Stimulated activated naive B cell treated with anti-CD40 and anti-IgM and Interleukin-4, amounts not matched to agents 10 μg/mL and 1 μg/mL and 100 μg/mL, for 72 hours (primary cell): ENCODE measurements around the gene LRRC3.

Source experiments
- ATAC-seq, 2 donors: fragments of 150-1000 bp; cut with Tn5 transposase; replicated peaks; 2 replicates each; pipeline ENCODE4 v1.10.0; 2021; ENCODE audit warnings: moderate library complexity in 1 of 2
- DNase-seq: peaks from one replicate; pipeline ENCODE4 v3.0.0; 2021
- H3K27ac Mint-ChIP-seq: one replicate; pipeline ENCODE4 v1.8.0; 2022; ENCODE audit warnings: mild to moderate bottlenecking, mixed read lengths
- H3K27me3 Mint-ChIP-seq, 2 donors: one replicate each; pipeline ENCODE4 v1.8.0; 2022; ENCODE audit warnings: mixed read lengths in 2 of 2
- H3K36me3 Mint-ChIP-seq, 2 donors: one replicate each; pipeline ENCODE4 v1.8.0; 2022; ENCODE audit warnings: mixed read lengths in 2 of 2, mild to moderate bottlenecking in 1 of 2
- H3K4me1 Mint-ChIP-seq, 2 donors: one replicate each; pipeline ENCODE4 v1.8.0; 2022; ENCODE audit warnings: mixed read lengths in 2 of 2, mild to moderate bottlenecking in 1 of 2
- H3K4me3 Mint-ChIP-seq, 2 donors: one replicate each; pipeline ENCODE4 v1.8.0; 2022; ENCODE audit warnings: mild to moderate bottlenecking in 2 of 2, mixed read lengths in 2 of 2, moderate library complexity in 1 of 2
- H3K9me3 Mint-ChIP-seq, 2 donors: one replicate each; pipeline ENCODE4 v1.8.0; 2022; ENCODE audit warnings: mixed read lengths in 2 of 2, mild to moderate bottlenecking in 1 of 2

The LRRC3 gene

GRCh38 chr21:44419679-44420078 is 35.6 kb upstream of the LRRC3 start:
- peaks cover 5 to 8% of the 10 kb centered on the region in 2 donors for H3K36me3 Mint-ChIP-seq
- ATAC-seq: no peak
- peaks cover 7 to 14% of the 10 kb centered on the region in 2 donors for H3K4me1 Mint-ChIP-seq
- DNase-seq: no peak
- peaks cover 6 to 8% of the 10 kb centered on the region in 2 donors for H3K9me3 Mint-ChIP-seq
- H3K27ac Mint-ChIP-seq: no peak overlapping the region
- H3K4me3 Mint-ChIP-seq: no peak overlapping the region
- no peaks in the 10 kb centered on the region for H3K27me3 Mint-ChIP-seq

DNA sequence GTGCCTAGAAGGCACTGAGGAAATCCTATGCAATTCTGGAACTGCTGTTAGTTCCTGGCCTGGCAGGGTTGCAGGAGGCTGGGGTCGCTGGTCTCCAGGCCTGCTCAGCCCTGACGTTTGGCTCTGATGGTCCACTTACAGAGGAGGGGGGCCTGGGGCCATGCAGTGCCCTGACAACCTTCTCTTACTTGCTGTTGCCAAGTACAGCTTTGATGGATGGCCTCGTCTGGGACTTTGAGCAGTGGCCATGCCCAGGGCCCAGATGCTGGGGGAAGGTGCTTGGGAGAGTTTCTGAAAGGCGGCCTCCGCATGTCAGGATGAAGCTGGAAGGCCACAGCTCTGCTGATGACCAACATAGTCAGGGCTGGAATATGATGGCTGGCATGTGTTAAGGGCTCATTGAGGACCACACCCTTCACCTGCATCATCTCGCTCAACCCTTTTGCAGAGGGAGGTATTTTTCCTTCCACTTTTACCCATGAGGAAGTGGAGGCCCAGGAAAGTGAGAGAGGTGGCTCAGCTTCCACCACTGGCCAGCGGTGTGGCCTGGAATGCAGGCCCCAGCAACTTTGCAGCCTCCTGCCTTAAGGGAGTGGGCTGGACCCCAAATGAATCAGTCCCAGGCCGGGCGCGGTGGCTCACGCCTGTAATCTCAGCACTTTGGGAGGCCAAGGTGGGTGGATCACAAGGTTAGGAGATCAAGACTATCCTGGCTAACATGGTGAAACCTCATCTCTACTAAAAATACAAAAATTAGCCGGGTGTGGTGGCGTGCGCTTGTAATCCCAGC is 34.7 kb upstream of the LRRC3 start:
- Mint-ChIP-seq H3K27ac (no peak overlapping the region), H3K36me3 (peaks cover 5 to 8% of the 10 kb centered on the region in 2 donors), H3K9me3 (peaks cover 6 to 8% of the 10 kb centered on the region in 2 donors), H3K4me3 (no peak overlapping the region), H3K4me1 (peaks cover 7 to 16% of the 10 kb centered on the region in 2 donors), H3K27me3 (no peaks in the 10 kb centered on the region)
- DNase-seq (no peak), ATAC-seq (no peak)

- peaks cover 5 to 8% of the 10 kb centered on the region in 2 donors for H3K36me3 Mint-ChIP-seq
- H3K4me1 Mint-ChIP-seq: peaks cover 7 to 16% of the 10 kb centered on the region in 2 donors
- H3K27me3 Mint-ChIP-seq: no peaks in the 10 kb centered on the region
- DNase-seq: no peak
- H3K27ac Mint-ChIP-seq: no peak overlapping the region
- H3K9me3 Mint-ChIP-seq: peaks cover 6 to 8% of the 10 kb centered on the region in 2 donors
- no peak for ATAC-seq
- H3K4me3 Mint-ChIP-seq: no peak overlapping the region
Observed at GRCh38 chr21:44421901-44422840, 33.1 kb upstream of the LRRC3 start.

GRCh38 chr21:44423312-44423821 is 31.9 kb upstream of the LRRC3 start:
- Mint-ChIP-seq H3K36me3 (peaks cover 8 to 9% of the 10 kb centered on the region in 2 donors), H3K27me3 (no peaks in the 10 kb centered on the region), H3K9me3 (peaks cover 8 to 9% of the 10 kb centered on the region in 2 donors), H3K4me1 (peaks cover 9 to 21% of the 10 kb centered on the region in 2 donors), H3K27ac (peak overlapping the region; percentile 67), H3K4me3 (peak overlapping the region in 1 of 2 donors; percentile 25)
- ATAC-seq: peak; percentile 84
- peak; percentile 15 for DNase-seq

- Mint-ChIP-seq H3K4me1 (peaks cover 9 to 21% of the 10 kb centered on the region in 2 donors), H3K36me3 (peaks cover 8 to 9% of the 10 kb centered on the region in 2 donors), H3K27me3 (no peaks in the 10 kb centered on the region), H3K4me3 (no peak overlapping the region), H3K9me3 (peaks cover 8 to 11% of the 10 kb centered on the region in 2 donors), H3K27ac (no peak overlapping the region)
- no peak for DNase-seq
- ATAC-seq: no peak
Observed at GRCh38 chr21:44423941-44424607, 31.2 kb upstream of the LRRC3 start.

DNA sequence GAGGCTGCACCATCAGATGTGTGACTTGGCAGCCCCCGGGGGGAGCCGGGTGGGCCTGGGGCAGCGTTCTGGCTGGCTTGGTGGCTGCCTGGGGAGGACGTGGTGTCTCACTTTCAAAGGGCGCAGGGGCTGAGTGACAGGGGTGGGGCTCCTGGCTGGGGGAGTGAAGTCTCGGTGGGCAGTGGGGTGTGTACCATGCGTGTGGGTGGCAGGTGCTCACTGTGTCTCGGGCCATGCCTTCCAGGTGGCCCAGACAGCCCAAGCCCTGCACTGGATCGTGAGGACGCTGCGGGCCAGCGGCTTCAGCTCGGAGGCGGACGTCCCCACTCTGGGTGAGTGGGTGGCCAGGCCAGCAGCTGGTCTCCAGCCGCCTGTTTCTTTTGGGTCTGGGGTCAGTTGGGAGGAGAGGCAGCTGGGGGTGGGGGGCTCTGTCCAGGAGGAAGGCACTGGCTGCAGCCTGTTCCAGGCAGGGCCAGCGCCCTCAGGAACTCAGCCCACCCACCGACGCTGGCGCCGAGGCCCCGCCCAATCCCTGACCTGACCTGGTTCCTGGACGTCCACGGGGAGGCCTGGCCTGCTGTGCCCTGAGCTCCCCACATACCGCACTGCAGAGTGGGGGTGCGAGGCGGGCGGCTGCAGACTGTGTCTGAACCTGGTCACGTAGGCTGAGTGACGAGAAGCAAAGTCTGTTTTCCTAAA is 30.6 kb upstream of the LRRC3 start:
- peaks cover 5 to 6% of the 10 kb centered on the region in 2 donors for H3K9me3 Mint-ChIP-seq
- H3K27ac Mint-ChIP-seq: no peak overlapping the region
- H3K4me1 Mint-ChIP-seq: peaks cover 9 to 21% of the 10 kb centered on the region in 2 donors
- no peak for ATAC-seq
- H3K36me3 Mint-ChIP-seq: peaks cover 4 to 5% of the 10 kb centered on the region in 2 donors
- H3K27me3 Mint-ChIP-seq: no peaks in the 10 kb centered on the region
- no peak for DNase-seq
- H3K4me3 Mint-ChIP-seq: no peak overlapping the region

DNA sequence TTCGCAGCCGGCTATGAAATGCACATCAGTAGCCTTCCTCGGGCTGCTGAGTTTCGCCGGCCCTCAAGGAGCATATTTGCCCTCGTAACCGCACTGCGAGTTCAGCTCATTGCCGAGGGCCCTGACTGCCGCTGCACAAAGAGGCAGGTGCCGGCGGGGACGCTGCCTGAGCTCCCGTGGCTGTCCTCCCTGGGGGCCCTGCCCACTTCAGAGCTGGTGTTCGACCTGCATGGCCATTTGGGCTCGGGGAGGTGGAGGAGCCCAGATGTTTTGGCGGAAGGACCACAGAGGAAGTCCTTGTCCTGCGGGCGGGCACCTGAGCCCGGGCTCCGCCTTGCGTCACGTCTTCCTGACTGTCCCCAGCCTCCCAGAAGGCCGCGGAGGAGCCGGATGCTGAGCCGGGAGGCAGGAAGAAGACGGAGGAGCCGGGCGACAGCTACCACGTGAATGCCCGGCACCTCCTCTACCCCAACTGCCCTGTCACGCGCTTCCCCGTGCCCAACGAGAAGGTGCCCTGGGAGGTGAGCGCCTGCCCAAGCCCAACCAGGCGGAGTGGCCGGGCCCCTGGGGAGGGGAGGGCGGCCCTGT is 29.9 kb upstream of the LRRC3 start:
- Mint-ChIP-seq H3K36me3 (peaks cover 5 to 6% of the 10 kb centered on the region in 2 donors), H3K4me1 (peaks cover 9 to 21% of the 10 kb centered on the region in 2 donors), H3K9me3 (peaks cover 5 to 7% of the 10 kb centered on the region in 2 donors), H3K27me3 (no peaks in the 10 kb centered on the region), H3K27ac (no peak overlapping the region), H3K4me3 (peak overlapping the region in 1 of 2 donors; percentile 62)
- DNase-seq: no peak
- no peak for ATAC-seq

- Mint-ChIP-seq H3K9me3 (peaks cover 6 to 11% of the 10 kb centered on the region in 2 donors), H3K4me1 (peaks cover 9 to 21% of the 10 kb centered on the region in 2 donors), H3K27ac (no peak overlapping the region), H3K4me3 (peak overlapping the region in 1 of 2 donors; percentile 62), H3K27me3 (no peaks in the 10 kb centered on the region), H3K36me3 (peaks cover 6 to 9% of the 10 kb centered on the region in 2 donors)
- no peak for ATAC-seq
- DNase-seq: no peak
Observed at GRCh38 chr21:44425895-44426662, 29.2 kb upstream of the LRRC3 start.

GRCh38 chr21:44426663-44427191 is 28.6 kb upstream of the LRRC3 start:
- no peak for ATAC-seq
- H3K9me3 Mint-ChIP-seq: peaks cover 7 to 15% of the 10 kb centered on the region in 2 donors
- H3K36me3 Mint-ChIP-seq: peaks cover 7 to 13% of the 10 kb centered on the region in 2 donors

GRCh38 chr21:44427241-44428120 is 27.8 kb upstream of the LRRC3 start:
- H3K9me3 Mint-ChIP-seq: peaks cover 9 to 18% of the 10 kb centered on the region in 2 donors
- H3K27ac Mint-ChIP-seq: peak overlapping the region; percentile 32
- ATAC-seq (no peak), DNase-seq (no peak)
- H3K4me3 Mint-ChIP-seq: no peak overlapping the region
- peaks cover 9 to 21% of the 10 kb centered on the region in 2 donors for H3K4me1 Mint-ChIP-seq
- H3K36me3 Mint-ChIP-seq: peaks cover 8 to 19% of the 10 kb centered on the region in 2 donors
- H3K27me3 Mint-ChIP-seq: no peaks in the 10 kb centered on the region

More at GRCh38 chr21:44426663-44427191, 28.6 kb upstream of the LRRC3 start:
- Mint-ChIP-seq H3K4me1 (peaks cover 9 to 21% of the 10 kb centered on the region in 2 donors), H3K27me3 (no peaks in the 10 kb centered on the region), H3K4me3 (no peak overlapping the region), H3K27ac (no peak overlapping the region)
- DNase-seq: no peak

DNA sequence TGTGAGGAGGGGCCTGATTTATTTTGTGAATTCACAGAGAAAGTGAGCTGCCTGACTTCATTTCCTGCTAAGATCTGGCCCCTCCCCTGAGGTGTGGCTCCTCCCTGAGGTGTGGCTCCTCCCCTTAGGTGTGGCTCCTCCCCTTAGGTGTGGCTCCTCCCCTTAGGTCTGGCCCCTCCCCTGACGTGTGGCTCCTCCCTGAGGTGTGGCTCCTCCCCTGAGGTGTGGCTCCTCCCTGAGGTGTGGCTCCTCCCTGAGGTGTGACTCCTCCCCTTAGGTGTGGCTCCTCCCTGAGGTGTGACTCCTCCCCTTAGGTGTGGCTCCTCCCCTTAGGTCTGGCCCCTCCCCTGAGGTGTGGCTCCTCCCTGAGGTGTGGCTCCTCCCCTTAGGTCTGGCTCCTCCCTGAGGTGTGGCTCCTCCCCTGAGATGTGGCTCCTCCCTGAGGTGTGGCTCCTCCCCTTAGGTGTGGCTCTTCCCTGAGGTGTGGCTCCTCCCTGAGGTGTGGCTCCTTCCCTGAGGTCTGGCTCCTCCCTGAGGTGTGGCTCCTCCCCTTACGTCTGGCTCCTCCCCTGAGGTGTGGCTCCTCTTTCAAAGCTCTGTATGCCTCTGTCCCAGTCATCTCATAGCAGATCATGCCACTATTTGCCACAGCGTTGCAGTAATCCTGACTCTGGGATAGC is 26.9 kb upstream of the LRRC3 start:
- Mint-ChIP-seq H3K36me3 (peaks cover 8 to 19% of the 10 kb centered on the region in 2 donors), H3K27ac (no peak overlapping the region)
- DNase-seq: peak; percentile 47

More for the DNA sequence above, 26.9 kb upstream of the LRRC3 start:
- H3K4me1 Mint-ChIP-seq: peaks cover 5 to 15% of the 10 kb centered on the region in 2 donors
- peaks cover 9 to 18% of the 10 kb centered on the region in 2 donors for H3K9me3 Mint-ChIP-seq
- H3K27me3 Mint-ChIP-seq: no peaks in the 10 kb centered on the region
- ATAC-seq: peak; percentile 45 to 64
- no peak overlapping the region for H3K4me3 Mint-ChIP-seq
